Trophoblast cell (in vitro differentiated cells and primary cell): ENCODE measurements around the gene RASSF5.

Experiments
- DNase-seq, 2 donors: peaks; one replicate each; pipeline ENCODE4 v3.0.0-alpha.2; 2016
- H2AFZ ChIP-seq: 2 replicates; pipeline ENCODE4 v1.6.1; 2013; ENCODE audit warnings: low read length, moderate library complexity, mild to moderate bottlenecking; ENCODE audit not compliant: insufficient read depth, poor library complexity
- H2AK5ac ChIP-seq: 2 replicates; pipeline ENCODE4 v1.6.1; 2013; ENCODE audit warnings: mild to moderate bottlenecking, low read length
- H2BK120ac ChIP-seq: 2 replicates; pipeline ENCODE4 v1.6.1; 2013; ENCODE audit warnings: low read length, mild to moderate bottlenecking, moderate library complexity; ENCODE audit not compliant: insufficient read depth, poor library complexity
- H2BK12ac ChIP-seq: 2 replicates; pipeline ENCODE4 v1.6.1; 2013; ENCODE audit warnings: mild to moderate bottlenecking, low read length, moderate library complexity
- H2BK5ac ChIP-seq: 2 replicates; pipeline ENCODE4 v1.6.1; 2013; ENCODE audit warnings: low read length, low read depth, moderate library complexity, mild to moderate bottlenecking; ENCODE audit not compliant: poor library complexity
- H3K14ac ChIP-seq: 2 replicates; pipeline ENCODE4 v1.6.1; 2013; ENCODE audit warnings: mild to moderate bottlenecking, low read length
- H3K18ac ChIP-seq: 2 replicates; pipeline ENCODE4 v1.6.1; 2013; ENCODE audit warnings: mild to moderate bottlenecking, low read length
- H3K23ac ChIP-seq: 2 replicates; pipeline ENCODE4 v1.6.1; 2013; ENCODE audit warnings: low read length
- H3K27ac ChIP-seq: 2 replicates; pipeline ENCODE4 v1.5.1; 2013; ENCODE audit warnings: low read depth, mild to moderate bottlenecking, inconsistent platforms, low read length, moderate library complexity
- H3K27me3 ChIP-seq: 2 replicates; pipeline ENCODE4 v1.6.1; 2013; ENCODE audit warnings: inconsistent platforms, mild to moderate bottlenecking, low read length, moderate library complexity; ENCODE audit not compliant: insufficient read depth
- H3K36me3 ChIP-seq, 2 experiments: 1 replicate in 1 of 2; 2 replicates in 1 of 2; pipeline ENCODE4 v1.6.1; 2013; ENCODE audit warnings: low read length in 2 of 2, mild to moderate bottlenecking in 2 of 2, moderate library complexity in 1 of 2; ENCODE audit not compliant: insufficient read depth in 2 of 2, control insufficient read depth in 1 of 2
- H3K4ac ChIP-seq: 2 replicates; pipeline ENCODE4 v1.6.1; 2013; ENCODE audit warnings: low read depth, mild to moderate bottlenecking, low read length, moderate library complexity
- H3K4me1 ChIP-seq, 2 experiments: 1 replicate in 1 of 2; 2 replicates in 1 of 2; pipeline ENCODE4 v1.6.1; 2013; ENCODE audit warnings: low read length in 2 of 2, mild to moderate bottlenecking in 2 of 2, moderate library complexity in 1 of 2; ENCODE audit not compliant: insufficient read depth in 2 of 2, control insufficient read depth in 1 of 2
- H3K4me2 ChIP-seq: 2 replicates; pipeline ENCODE4 v1.6.1; 2013; ENCODE audit warnings: inconsistent platforms, mild to moderate bottlenecking, low read length, moderate library complexity
- H3K4me3 ChIP-seq: 2 replicates; pipeline ENCODE4 v1.5.1; 2013; ENCODE audit warnings: mild to moderate bottlenecking, low read depth, low read length, inconsistent platforms
- H3K79me1 ChIP-seq: one replicate; pipeline ENCODE4 v1.6.1; 2013; ENCODE audit warnings: low read length
- H3K79me2 ChIP-seq: 2 replicates; pipeline ENCODE4 v1.6.1; 2013; ENCODE audit warnings: low read length, mild to moderate bottlenecking; ENCODE audit not compliant: control insufficient read depth, insufficient read depth, poor library complexity
- H3K9ac ChIP-seq: 2 replicates; pipeline ENCODE4 v1.6.1; 2013; ENCODE audit warnings: mild to moderate bottlenecking, low read length
- H3K9me3 ChIP-seq: 2 replicates; pipeline ENCODE4 v1.6.1; 2013; ENCODE audit warnings: low read depth, mild to moderate bottlenecking, control low read depth, inconsistent platforms, low read length; ENCODE audit not compliant: insufficient read depth
- H4K12ac ChIP-seq: 2 replicates; pipeline ENCODE4 v1.6.1; 2013; ENCODE audit warnings: low read depth, mild to moderate bottlenecking, low read length, moderate library complexity
- H4K8ac ChIP-seq: 2 replicates; pipeline ENCODE4 v1.6.1; 2013; ENCODE audit warnings: low read depth, mild to moderate bottlenecking, low read length, moderate library complexity
- H4K91ac ChIP-seq: one replicate; pipeline ENCODE4 v1.6.1; 2013; ENCODE audit warnings: low read depth, mild to moderate bottlenecking, low read length, moderate library complexity
- WGBS: extraction: QIAGEN DNeasy Blood & Tissue Kit; methylation state at CpG from one replicate; pipeline ENCODE4 v1.1.7; 2013; ENCODE audit warnings: missing lambda C conversion rate; ENCODE audit not compliant: insufficient read length, insufficient coverage; ENCODE audit errors: extremely low coverage; 5-methylcytosine and 5-hydroxymethylcytosine counted together

RASSF5 gene

DNA sequence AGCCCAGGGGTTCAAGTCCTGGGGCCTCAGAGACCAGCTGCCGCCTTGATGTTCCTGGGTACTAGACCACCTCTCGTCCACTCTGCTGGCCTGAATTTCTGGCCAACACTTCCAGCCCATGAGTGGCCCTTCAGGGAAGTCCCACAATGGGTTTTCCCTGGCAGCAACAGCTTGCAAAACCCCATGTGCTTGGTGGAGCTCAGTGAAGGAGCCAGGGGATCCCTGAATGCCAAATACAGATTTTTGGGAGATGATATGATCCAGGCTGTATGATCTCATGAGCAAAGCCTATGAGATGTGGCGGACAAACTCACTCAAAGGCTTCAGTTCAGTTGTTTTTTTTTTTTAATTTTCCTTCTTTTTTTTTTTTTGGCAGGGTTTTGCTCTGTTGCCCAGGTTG is 9.6 kb upstream of the RASSF5 start:
- Histone ChIP-seq H2AFZ (no peak overlapping the region), H4K12ac (no peak overlapping the region), H3K27me3 (no peaks in the 10 kb centered on the region), H3K14ac (no peak overlapping the region), H3K4me2 (no peak overlapping the region), H4K8ac (no peak overlapping the region), H3K79me1 (no peaks in the 10 kb centered on the region), H2BK120ac (no peak overlapping the region), H3K79me2 (no peaks in the 10 kb centered on the region), H3K36me3 (peaks cover 0 to 6% of the 10 kb centered on the region in 2 experiments), H3K18ac (no peak overlapping the region), H3K4me1 (peaks cover 0 to 3% of the 10 kb centered on the region in 2 experiments), H3K23ac (no peak overlapping the region), H3K9me3 (no peaks in the 10 kb centered on the region), H2BK12ac (no peak overlapping the region), H3K9ac (no peak overlapping the region), H4K91ac (no peak overlapping the region), H3K27ac (no peak overlapping the region), H2AK5ac (no peak overlapping the region), H3K4me3 (no peak overlapping the region), H3K4ac (no peak overlapping the region), H2BK5ac (no peak overlapping the region)
- no peak for DNase-seq
- WGBS: no CpG with 5 or more reads among the region's 3 CpGs

DNA sequence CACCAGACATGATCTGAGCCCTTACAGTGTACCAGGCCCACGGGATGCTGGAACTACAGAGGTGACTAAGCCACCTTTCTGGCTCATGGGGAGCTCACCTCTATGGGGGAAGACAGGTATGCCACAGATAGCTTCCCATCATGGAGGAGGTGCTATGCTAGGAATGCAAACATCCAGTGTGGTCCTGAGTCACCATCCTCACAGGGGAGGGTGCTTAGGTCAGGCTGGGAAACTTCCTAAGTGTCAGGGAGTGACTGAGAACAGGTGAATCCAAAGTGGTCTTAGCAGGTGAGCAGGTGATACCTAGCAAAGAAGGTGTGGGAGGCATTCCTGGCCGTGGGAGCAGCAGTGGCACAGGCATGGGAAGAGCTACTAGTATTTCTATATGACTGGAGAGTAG is 8.6 kb upstream of the RASSF5 start:
- WGBS: no CpG with 5 or more reads among the region's 2 CpGs
- Histone ChIP-seq H2AK5ac (no peak overlapping the region), H2AFZ (no peak overlapping the region), H3K36me3 (peaks cover 0 to 6% of the 10 kb centered on the region in 2 experiments), H3K9me3 (no peaks in the 10 kb centered on the region), H3K9ac (no peak overlapping the region), H3K23ac (no peak overlapping the region), H4K12ac (no peak overlapping the region), H4K8ac (no peak overlapping the region), H3K4ac (no peak overlapping the region), H2BK5ac (no peak overlapping the region), H3K18ac (no peak overlapping the region), H3K79me1 (no peaks in the 10 kb centered on the region), H3K4me2 (no peak overlapping the region), H2BK12ac (no peak overlapping the region), H3K27ac (no peak overlapping the region), H3K4me3 (no peak overlapping the region), H4K91ac (no peak overlapping the region), H3K14ac (no peak overlapping the region), H3K79me2 (no peaks in the 10 kb centered on the region), H3K4me1 (peaks cover 0 to 3% of the 10 kb centered on the region in 2 experiments), H3K27me3 (no peaks in the 10 kb centered on the region), H2BK120ac (no peak overlapping the region)
- peak; percentile 75 to 81 for DNase-seq

DNA sequence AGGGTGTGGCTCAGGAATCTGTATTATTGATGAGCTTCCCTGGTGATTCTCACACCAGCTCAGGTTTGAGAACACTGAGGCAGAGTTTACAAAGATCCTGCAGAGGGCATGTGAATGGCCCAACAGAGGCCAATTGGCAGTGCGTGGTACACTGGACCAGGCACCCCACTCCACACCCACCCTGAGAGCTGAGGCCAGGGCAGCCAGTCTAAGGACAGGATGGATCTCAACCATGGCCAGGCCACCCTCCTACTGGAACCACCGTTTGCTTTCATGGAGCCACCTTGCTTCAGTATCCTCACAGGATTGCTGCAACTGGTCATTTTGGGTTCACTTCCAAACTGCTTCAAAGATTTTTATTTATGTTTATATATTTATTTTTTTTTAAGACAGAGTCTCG is 7.3 kb upstream of the RASSF5 start:
- Histone ChIP-seq H3K4me3 (no peak overlapping the region), H2BK120ac (no peak overlapping the region), H3K4ac (no peak overlapping the region), H3K27me3 (no peaks in the 10 kb centered on the region), H3K9ac (no peak overlapping the region), H3K79me1 (no peaks in the 10 kb centered on the region), H3K4me2 (no peak overlapping the region), H3K36me3 (no peaks in the 10 kb centered on the region), H4K12ac (no peak overlapping the region), H3K9me3 (no peaks in the 10 kb centered on the region), H2AK5ac (no peak overlapping the region), H3K27ac (no peak overlapping the region), H3K79me2 (no peaks in the 10 kb centered on the region), H2BK5ac (no peak overlapping the region), H2BK12ac (no peak overlapping the region), H3K14ac (no peak overlapping the region), H3K23ac (no peak overlapping the region), H3K18ac (no peak overlapping the region), H4K91ac (no peak overlapping the region), H4K8ac (no peak overlapping the region), H3K4me1 (peaks cover 0 to 3% of the 10 kb centered on the region in 2 experiments), H2AFZ (no peak overlapping the region)
- WGBS: no CpG with 5 or more reads among the region's 3 CpGs
- no peak for DNase-seq

DNA sequence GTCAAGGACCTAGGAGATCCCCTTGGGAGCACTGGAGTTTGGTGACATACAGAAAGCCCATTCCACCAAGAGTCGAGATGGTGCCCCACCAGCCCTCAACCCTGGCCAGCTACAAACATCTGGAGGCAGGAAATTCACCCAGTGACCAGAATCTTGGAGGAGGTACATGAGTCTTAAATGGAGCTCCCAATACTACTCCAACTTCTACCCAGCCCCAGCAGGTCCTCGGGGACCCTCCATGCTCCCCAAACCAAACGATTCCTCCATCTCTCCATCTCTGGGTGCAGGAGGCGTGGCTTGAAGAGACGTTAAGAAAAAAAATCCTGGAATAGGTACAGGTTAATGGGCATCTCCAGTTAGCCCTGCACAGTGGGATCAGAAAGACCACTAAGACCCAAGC is 5.5 kb upstream of the RASSF5 start:
- no CpG with 5 or more reads among the region's 5 CpGs for WGBS

More for the DNA sequence above, 5.5 kb upstream of the RASSF5 start:
- H3K4me3 ChIP-seq: no peak overlapping the region
- no peak overlapping the region for H3K27ac ChIP-seq
- no peak overlapping the region for H4K91ac ChIP-seq
- H3K18ac ChIP-seq: no peak overlapping the region
- H2BK5ac ChIP-seq: no peak overlapping the region
- peaks cover 2 to 4% of the 10 kb centered on the region in 2 experiments for H3K4me1 ChIP-seq
- H4K12ac ChIP-seq: no peak overlapping the region
- no peak overlapping the region for H2BK12ac ChIP-seq
- H3K79me1 ChIP-seq: no peaks in the 10 kb centered on the region
- no peaks in the 10 kb centered on the region for H3K36me3 ChIP-seq
- H4K8ac ChIP-seq: no peak overlapping the region
- no peak overlapping the region for H3K4me2 ChIP-seq
- no peak overlapping the region for H2AFZ ChIP-seq
- no peak overlapping the region for H3K14ac ChIP-seq
- no peak overlapping the region for H3K23ac ChIP-seq
- no peaks in the 10 kb centered on the region for H3K9me3 ChIP-seq
- no peak overlapping the region for H3K9ac ChIP-seq
- H3K79me2 ChIP-seq: no peaks in the 10 kb centered on the region
- H3K4ac ChIP-seq: no peak overlapping the region
- no peak overlapping the region for H2BK120ac ChIP-seq
- H2AK5ac ChIP-seq: no peak overlapping the region
- peaks cover 14% of the 10 kb centered on the region for H3K27me3 ChIP-seq
- DNase-seq: no peak
